Peyer's patch (tissue), 4 donors: Measurements from ENCODE around the gene GALK2.

Experiments used
- POLR2A ChIP-seq, 2 donors: fragments of 450-650 bp; IDR thresholded peaks; one replicate each; pipeline ENCODE4 v1.5.1; 2017; ENCODE audit warnings: antibody characterized with exemption in 2 of 2, mild to moderate bottlenecking in 2 of 2, moderate library complexity in 2 of 2
- TF ChIP-seq, protein P1 (sequence below), 6 experiments: fragments of 450-650 bp in 4 of 6; fragments of 200-600 bp in 2 of 6; sonication (generic) in 1 of 6; IDR thresholded peaks; one replicate each; pipeline ENCODE4 v1.5.1; 2017 to 2019; ENCODE audit warnings: antibody characterized with exemption in 6 of 6, mild to moderate bottlenecking in 3 of 6, moderate library complexity in 1 of 6

DNA sequence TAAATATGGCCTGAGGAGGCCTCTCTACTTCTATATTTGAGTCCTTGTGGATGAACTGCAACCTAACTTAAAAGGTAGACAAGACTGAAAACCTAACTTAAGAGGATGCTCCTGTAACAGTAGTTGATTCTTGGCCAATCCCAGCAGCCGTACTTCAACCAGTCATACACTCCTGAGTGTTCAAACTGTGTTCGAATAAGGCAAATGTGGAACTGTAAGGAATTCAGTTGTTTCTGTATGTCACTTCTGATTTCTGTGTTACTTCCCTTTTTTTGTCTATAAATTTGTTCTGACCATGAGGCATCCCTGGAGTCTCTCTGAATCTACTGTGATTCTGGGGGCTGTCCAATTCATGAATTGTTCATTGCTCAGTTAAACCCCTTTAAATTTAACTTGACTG is 20.5 kb downstream of the GALK2 start:
- TF ChIP-seq, protein P1, sequence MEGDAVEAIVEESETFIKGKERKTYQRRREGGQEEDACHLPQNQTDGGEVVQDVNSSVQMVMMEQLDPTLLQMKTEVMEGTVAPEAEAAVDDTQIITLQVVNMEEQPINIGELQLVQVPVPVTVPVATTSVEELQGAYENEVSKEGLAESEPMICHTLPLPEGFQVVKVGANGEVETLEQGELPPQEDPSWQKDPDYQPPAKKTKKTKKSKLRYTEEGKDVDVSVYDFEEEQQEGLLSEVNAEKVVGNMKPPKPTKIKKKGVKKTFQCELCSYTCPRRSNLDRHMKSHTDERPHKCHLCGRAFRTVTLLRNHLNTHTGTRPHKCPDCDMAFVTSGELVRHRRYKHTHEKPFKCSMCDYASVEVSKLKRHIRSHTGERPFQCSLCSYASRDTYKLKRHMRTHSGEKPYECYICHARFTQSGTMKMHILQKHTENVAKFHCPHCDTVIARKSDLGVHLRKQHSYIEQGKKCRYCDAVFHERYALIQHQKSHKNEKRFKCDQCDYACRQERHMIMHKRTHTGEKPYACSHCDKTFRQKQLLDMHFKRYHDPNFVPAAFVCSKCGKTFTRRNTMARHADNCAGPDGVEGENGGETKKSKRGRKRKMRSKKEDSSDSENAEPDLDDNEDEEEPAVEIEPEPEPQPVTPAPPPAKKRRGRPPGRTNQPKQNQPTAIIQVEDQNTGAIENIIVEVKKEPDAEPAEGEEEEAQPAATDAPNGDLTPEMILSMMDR (IDR thresholded peaks at IDR 0.05) = no peak
- no peak for TF ChIP-seq POLR2A (IDR thresholded peaks at IDR 0.05)
